Peyer's patch (tissue), 4 donors: Measurements from ENCODE around the gene SYNGR1.

Experiments used
- POLR2A ChIP-seq, 2 donors: fragments of 450-650 bp; IDR thresholded peaks; one replicate each; pipeline ENCODE4 v1.5.1; 2017; ENCODE audit warnings: antibody characterized with exemption in 2 of 2, mild to moderate bottlenecking in 2 of 2, moderate library complexity in 2 of 2
- TF ChIP-seq, protein P1 (sequence below), 6 experiments: fragments of 450-650 bp in 4 of 6; fragments of 200-600 bp in 2 of 6; sonication (generic) in 1 of 6; IDR thresholded peaks; one replicate each; pipeline ENCODE4 v1.5.1; 2017 to 2019; ENCODE audit warnings: antibody characterized with exemption in 6 of 6, mild to moderate bottlenecking in 3 of 6, moderate library complexity in 1 of 6

GRCh38 chr22:39363751-39364515 lies 14.1 kb downstream of the SYNGR1 start:
- TF ChIP-seq, protein P1, sequence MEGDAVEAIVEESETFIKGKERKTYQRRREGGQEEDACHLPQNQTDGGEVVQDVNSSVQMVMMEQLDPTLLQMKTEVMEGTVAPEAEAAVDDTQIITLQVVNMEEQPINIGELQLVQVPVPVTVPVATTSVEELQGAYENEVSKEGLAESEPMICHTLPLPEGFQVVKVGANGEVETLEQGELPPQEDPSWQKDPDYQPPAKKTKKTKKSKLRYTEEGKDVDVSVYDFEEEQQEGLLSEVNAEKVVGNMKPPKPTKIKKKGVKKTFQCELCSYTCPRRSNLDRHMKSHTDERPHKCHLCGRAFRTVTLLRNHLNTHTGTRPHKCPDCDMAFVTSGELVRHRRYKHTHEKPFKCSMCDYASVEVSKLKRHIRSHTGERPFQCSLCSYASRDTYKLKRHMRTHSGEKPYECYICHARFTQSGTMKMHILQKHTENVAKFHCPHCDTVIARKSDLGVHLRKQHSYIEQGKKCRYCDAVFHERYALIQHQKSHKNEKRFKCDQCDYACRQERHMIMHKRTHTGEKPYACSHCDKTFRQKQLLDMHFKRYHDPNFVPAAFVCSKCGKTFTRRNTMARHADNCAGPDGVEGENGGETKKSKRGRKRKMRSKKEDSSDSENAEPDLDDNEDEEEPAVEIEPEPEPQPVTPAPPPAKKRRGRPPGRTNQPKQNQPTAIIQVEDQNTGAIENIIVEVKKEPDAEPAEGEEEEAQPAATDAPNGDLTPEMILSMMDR (IDR thresholded peaks at IDR 0.05): no peak
- TF ChIP-seq POLR2A (IDR thresholded peaks at IDR 0.05): no peak
